Hematopoietic multipotent progenitor cell treated with erythropoietin and hydrocortisone succinate and interleukin-3 and kit ligand, for 6 days (in vitro differentiated cells): ENCODE measurements around the gene SHLD3.
A peak's percentile ranks its signal among the peaks of the same experiment; 100 is the strongest.
"Not testable (repeated sequence)": the region's sequence is repeated elsewhere in the genome, so short reads cannot be mapped to it uniquely, and the experiment has no call there.

Source experiments
- DNase-seq: peaks from one replicate; pipeline ENCODE4 v3.0.0-alpha.2; 2015

SHLD3 gene, protein sequence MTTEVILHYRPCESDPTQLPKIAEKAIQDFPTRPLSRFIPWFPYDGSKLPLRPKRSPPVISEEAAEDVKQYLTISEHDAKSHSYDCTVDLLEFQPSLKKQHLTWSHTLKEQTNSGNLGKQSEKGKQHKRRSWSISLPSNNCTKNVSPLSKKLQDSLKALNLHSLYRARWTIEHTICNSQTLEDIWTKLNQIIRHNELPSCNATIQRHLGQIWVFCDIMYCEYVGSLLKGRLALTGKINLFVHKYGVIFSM

DNA sequence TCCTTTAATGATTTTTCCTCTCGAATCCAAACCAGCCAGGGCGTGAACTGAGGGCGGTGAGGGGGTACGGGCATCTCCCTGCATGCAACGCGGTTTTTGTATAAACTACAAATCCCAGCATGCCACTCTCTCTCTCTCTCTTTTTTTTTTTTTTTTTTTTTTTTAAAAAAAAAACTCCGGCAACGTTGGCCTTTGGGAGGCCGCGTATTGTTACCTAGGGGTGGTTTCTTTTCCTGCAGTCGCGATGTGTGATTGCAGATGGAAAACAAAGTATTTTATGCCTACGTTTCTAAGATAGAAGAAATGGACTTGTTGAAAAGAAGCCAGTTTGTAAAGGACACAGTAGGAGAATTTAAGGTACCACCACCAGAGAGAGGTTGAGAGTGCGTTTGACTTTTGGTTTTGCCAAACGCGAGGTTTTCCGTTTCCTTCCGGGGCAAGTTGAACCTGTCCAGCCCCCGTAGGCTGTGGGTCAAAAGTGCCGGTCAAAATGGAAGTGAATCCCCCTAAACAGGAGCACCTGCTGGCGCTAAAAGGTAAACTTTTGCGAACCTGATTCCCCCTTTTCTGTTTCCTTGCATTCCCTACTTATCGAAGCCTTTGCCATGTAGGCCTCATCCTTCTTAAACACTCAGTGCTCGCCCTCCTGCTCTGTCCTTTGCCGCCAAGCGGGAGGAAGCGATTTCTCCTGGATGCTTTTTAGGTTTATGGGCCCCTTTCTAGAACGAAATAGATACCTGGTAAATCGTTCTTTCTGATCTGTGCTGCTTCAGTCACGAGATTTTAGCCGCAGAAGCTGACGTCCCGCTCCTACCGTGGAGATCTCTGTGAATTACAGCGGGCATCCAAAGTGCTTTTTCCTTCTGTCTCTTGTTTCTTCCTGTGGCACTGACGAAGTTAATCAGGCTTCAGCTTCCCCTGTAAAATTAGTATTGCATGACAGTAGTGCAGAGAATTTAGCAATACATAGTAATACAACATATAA lies at the start of gene SHLD3, which contains the start of gene TRAPPC13:
SHLD3 (plus strand) TSS at position 457 of the 985 bp plus-strand sequence. CDS start 4,561 bp downstream, outside the sequence.
TRAPPC13 (plus strand) TSS at position 457 of the 985 bp plus-strand sequence; CDS start at position 491, 34 bp downstream.
- DNase-seq = peak; percentile 96

DNA sequence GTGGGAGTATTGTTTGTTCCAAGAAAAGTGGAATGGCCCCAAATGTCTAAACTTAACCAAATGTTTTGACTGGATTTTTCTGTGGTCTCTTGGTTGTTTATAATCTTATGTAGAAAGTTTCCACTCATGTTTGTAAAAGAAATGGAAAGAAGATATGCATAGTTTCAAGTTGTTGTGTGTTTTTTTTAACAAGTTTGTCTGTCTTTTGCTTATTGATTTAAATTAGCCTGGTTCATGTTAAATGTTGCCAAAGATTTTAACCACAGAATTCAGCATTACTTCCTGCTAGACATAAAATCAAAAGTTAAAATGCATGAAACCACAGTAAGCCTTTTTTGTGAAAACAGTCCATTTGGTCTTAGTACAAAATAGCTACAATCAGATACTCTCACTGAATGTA lies 47.7 kb upstream of the SHLD3 start:
- no peak for DNase-seq

- no peak for DNase-seq
Measured at GRCh38 chr5:65588694-65589093, 36.1 kb upstream of the SHLD3 start.

GRCh38 chr5:65601761-65602160 lies 23.1 kb upstream of the SHLD3 start:
- not testable (repeated sequence) for DNase-seq

DNA sequence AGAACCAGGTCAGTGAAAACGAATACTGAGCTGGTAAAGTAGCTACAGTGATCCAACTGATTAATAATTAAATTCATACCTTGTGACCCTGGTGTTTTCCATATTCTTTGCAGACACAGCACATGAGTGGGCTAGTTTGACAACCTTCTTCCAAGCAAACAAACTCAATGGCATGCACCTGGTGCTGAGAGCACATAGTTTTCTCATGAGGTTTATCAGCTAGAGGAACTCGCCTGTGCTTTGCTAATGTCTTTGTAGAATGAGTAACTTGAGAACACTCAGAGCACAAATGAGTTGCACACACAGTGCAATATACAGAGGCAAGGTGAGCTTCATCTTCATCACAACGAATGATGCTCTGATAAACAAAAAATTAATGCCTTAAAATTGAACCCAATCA lies 13.3 kb upstream of the SHLD3 start:
- DNase-seq = no peak

GRCh38 chr5:65612298-65612907 lies 12.4 kb upstream of the SHLD3 start:
- DNase-seq = no peak

GRCh38 chr5:65620021-65620420 lies 4.8 kb upstream of the SHLD3 start:
- no peak for DNase-seq

- DNase-seq = not testable (repeated sequence)
Measured at GRCh38 chr5:65621961-65622360, 2.9 kb upstream of the SHLD3 start.

DNA sequence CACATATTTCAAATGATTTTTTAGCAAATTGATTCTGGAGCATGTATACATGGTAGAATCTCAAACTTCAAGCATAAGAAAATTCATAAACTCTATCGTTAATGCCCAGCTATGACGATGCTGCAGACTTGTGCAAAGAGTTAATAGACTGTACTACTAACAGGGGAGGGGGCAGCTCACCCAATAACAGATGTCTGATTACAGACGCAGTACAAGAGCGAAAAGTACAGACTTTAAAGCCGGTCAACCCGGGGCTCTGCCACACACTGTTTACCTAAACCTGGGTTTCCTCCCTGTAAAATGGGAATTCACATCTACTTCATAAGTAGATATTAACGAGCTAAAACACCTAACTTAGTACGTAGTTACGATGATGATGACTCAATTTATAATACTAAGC lies 1.3 kb upstream of the SHLD3 start:
- DNase-seq = peak; percentile 27

- peak; percentile 97 for DNase-seq
Measured at GRCh38 chr5:65624025-65624570, 729 bp upstream of the SHLD3 start, which contains the start of gene TRIM23. Gene TRIM23 (minus strand): TSS chr5:65624333. CDS start chr5:65624274, 59 bp downstream.

- peak; percentile 38 for DNase-seq
Measured at GRCh38 chr5:65625743-65626142, 916 bp downstream of the SHLD3 start.

DNA sequence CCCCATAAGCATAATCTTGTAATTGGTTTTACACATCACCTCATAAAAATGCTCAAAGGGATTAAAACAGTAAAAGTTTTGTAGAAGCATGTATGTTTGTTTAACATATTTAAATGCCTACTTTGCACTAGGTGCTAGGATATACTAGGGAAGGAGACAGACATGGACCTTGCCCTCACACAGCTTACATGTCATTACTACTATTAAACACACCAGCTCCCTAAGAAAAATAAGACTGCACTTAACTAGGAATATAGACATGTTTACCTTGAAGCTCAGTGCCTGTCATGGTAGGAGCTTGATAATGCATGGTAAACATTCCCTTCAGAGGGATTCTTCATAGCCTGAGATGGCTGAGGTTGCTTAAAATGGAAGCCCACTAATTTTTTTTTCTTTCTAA lies 6.2 kb downstream of the SHLD3 start:
- no peak for DNase-seq

- DNase-seq = no peak
Measured at GRCh38 chr5:65640240-65640639, 15.4 kb downstream of the SHLD3 start.

DNA sequence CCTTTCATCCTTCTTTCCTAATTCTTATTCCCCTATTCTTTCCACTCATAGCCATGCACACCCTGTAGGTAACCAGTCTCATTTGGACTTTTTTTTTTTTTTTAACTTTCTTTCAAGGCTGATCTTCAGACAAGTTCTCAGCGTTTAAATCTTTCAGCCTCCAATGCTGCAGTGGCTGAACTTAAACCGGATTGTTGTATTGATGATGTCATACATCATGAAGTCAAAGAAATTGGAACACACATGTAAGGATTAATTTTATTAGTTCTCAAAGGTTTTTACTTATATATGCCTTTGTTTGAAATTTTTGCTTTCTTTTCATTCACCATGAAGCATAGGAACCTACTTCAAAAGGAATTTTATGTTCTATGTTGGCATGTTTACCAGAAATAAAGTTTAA lies 22.1 kb downstream of the SHLD3 start:
- no peak for DNase-seq

DNA sequence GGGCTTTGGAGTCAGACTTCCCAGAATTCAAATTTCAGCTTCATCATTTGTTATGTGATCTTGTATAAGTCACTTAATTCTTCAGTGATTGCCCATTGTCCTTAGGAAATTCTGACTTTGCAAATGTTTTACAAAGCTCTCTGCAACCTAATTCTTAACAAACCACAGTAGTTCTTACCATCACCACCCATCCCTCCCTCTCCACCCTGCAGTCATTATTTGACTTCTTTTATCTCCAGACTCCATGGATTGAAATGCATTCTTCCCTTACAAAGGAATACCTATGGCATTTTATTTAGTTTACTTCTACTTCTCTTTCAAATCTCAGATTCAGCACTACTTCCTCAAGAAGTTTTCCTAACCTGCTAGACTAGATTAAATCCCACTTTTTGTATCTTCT lies 23.1 kb downstream of the SHLD3 start:
- DNase-seq = no peak

DNA sequence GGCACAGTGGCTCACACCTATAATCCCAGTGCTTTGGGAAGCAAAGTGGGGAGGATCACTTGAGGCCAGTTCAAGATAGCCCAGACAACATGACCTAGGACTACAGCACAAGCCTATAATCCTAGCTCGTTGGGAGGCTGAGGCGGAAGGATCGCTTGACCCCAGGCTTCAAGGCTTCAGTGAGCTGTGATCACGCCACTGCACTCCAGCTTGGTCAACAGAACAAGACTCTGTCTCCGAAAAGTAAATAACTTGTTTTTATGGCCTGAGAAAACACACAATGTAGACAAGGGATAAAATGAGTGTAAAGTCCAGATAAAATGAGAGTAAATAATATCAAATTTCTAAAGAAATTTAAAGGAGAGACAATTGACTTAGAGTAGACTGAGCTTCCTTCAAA lies 26.3 kb downstream of the SHLD3 start:
- DNase-seq = no peak

GRCh38 chr5:65654713-65655112 lies 29.9 kb downstream of the SHLD3 start:
- no peak for DNase-seq

DNA sequence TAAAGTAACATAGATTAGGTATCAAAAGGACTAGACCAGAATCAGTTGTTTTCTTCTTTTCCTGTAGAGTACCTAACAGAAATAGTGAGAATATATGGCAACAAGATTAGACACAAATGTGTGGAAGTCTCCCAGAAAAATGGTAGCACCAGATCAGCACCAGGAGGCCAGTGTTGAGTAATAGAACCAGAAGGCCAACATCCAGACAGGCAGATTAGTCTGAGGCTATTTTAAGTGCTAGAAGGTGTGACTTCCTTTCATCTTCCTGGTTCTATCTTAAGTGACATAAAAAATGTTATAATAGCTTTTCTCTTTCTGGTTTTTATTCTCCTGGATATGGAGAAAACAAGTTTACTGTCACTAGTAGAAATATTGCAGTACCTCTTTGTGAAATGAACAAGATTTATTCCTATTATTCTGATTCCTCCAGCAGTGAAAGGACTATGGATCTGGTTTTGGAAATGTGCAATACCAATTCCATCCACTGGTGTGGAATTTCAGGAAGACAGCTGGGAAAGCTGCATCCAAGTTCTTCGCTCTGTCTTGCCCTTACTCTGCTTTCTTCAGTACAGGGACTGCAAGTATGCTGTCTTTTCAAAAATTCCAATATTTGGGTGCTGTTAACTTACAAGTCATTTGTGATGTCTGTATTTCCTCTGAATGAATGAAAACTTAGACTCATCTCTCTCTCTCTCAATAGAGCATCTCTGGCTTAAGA lies 39.1 kb downstream of the SHLD3 start:
- DNase-seq = no peak

DNA sequence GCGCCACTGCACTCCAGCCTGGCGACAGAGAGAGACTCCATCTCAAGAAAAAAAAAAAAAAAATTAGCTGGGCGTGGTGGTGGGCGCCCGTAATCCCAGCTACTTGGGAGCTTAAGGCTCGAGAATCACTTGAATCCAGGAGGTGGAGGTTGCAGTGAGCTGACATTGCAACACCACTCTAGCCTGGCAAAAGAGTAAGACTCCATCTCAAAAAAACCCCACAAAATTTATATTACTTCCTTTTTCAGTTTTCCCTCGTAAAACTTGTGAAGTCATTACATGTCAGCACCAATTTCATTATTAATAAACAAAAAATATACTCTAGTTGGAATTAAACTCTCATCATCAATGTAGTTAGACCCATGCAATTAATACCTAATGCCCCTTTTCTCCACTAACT lies 43.9 kb downstream of the SHLD3 start:
- no peak for DNase-seq

DNA sequence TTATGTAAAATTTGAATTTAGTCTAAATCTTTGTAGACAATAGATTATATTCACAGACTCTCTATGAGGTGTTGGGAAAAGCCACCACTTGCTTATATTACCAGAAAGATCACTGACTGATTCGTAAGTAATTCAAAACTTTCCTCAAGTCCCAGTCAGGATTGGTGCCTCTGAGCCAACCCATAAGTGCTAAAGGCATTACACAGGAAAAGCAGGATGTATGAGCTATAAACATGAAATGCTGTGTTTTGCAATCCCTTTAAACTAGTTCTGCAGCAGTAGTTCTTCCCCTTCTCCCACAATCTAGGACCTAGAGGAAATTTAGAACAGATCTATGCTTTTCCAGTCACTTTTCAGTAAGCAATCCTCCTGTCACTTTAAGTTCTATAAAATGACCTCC lies 48.0 kb downstream of the SHLD3 start:
- no peak for DNase-seq

DNA sequence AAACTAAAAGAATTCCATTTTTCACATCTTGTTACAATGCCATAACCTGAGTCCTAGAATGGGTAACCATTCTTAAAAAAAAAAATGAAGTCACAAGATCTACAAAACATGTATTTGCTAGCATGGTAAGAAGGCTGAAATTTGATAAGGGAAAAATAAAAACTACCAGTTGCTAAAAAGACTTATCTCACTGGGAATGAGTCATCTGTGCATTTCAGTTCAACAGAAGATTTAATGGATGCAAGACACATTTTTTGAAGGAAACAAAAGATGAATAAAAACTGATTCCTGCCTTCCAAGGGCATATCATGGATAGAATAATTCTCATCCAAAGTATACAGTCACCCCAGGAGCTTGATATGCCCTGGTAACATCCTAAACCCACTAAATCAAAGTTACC lies 49.9 kb downstream of the SHLD3 start:
- no peak for DNase-seq

DNA sequence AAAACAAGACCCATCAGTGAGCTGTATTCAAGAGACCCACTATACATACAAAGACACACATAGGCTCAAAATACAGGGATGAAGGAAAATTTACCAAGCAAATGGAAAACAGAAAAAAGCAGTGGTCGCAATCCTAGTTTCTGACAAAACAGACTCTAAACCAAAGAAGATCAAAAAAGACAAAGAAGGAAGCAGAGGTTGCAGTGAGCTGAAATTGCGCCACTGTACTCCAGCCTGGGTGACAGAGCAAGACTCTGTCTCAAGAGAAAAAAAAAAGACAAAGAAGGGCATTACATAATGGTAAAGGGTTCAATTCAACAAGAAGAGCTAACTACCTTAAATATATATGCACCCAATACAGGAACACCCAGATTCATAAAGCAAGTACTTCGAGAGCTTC lies 51.2 kb downstream of the SHLD3 start:
- DNase-seq = peak; percentile 4
